Ovary (tissue), 3 donors: ENCODE data around the gene STEAP1B.

ENCODE experiments used
- CTCF ChIP-seq, 3 donors: fragments of 450-650 bp in 2 of 3; fragments of 200-600 bp in 1 of 3; IDR thresholded peaks; one replicate each; pipeline versions ENCODE4 v1.5.1 to v1.8.0; 2016 to 2022; ENCODE audit warnings: antibody characterized with exemption in 3 of 3, mild to moderate bottlenecking in 1 of 3
- EP300 ChIP-seq: sonication (generic); formaldehyde crosslinking; IDR thresholded peaks from one replicate; pipeline ENCODE4 v1.6.1; 2017; ENCODE audit warnings: antibody characterized with exemption
- POLR2A ChIP-seq: fragments of 450-650 bp; IDR thresholded peaks from one replicate; pipeline ENCODE4 v1.6.1; 2017; ENCODE audit warnings: antibody characterized with exemption, mild to moderate bottlenecking, moderate library complexity
- donor health status: DM: no; HTN: no; CAD: no.

GRCh38 chr7:22470981-22471380 is 29.0 kb downstream of the STEAP1B start:
- TF ChIP-seq POLR2A, result no peak
- no peak for TF ChIP-seq CTCF (IDR thresholded peaks at IDR 0.05)
- TF ChIP-seq EP300, result no peak
